Trophoblast cell (in vitro differentiated cells and primary cell): ENCODE data around the gene USB1.
A peak's percentile ranks its signal among the peaks of the same experiment; 100 is the strongest.

Experiments used
- DNase-seq, 2 donors: peaks; one replicate each; pipeline ENCODE4 v3.0.0-alpha.2; 2016
- H2AFZ ChIP-seq: 2 replicates; pipeline ENCODE4 v1.6.1; 2013; ENCODE audit warnings: low read length, moderate library complexity, mild to moderate bottlenecking; ENCODE audit not compliant: insufficient read depth, poor library complexity
- H2AK5ac ChIP-seq: 2 replicates; pipeline ENCODE4 v1.6.1; 2013; ENCODE audit warnings: mild to moderate bottlenecking, low read length
- H2BK120ac ChIP-seq: 2 replicates; pipeline ENCODE4 v1.6.1; 2013; ENCODE audit warnings: low read length, mild to moderate bottlenecking, moderate library complexity; ENCODE audit not compliant: insufficient read depth, poor library complexity
- H2BK12ac ChIP-seq: 2 replicates; pipeline ENCODE4 v1.6.1; 2013; ENCODE audit warnings: mild to moderate bottlenecking, low read length, moderate library complexity
- H2BK5ac ChIP-seq: 2 replicates; pipeline ENCODE4 v1.6.1; 2013; ENCODE audit warnings: low read length, low read depth, moderate library complexity, mild to moderate bottlenecking; ENCODE audit not compliant: poor library complexity
- H3K14ac ChIP-seq: 2 replicates; pipeline ENCODE4 v1.6.1; 2013; ENCODE audit warnings: mild to moderate bottlenecking, low read length
- H3K18ac ChIP-seq: 2 replicates; pipeline ENCODE4 v1.6.1; 2013; ENCODE audit warnings: mild to moderate bottlenecking, low read length
- H3K23ac ChIP-seq: 2 replicates; pipeline ENCODE4 v1.6.1; 2013; ENCODE audit warnings: low read length
- H3K27ac ChIP-seq: 2 replicates; pipeline ENCODE4 v1.5.1; 2013; ENCODE audit warnings: low read depth, mild to moderate bottlenecking, inconsistent platforms, low read length, moderate library complexity
- H3K27me3 ChIP-seq: 2 replicates; pipeline ENCODE4 v1.6.1; 2013; ENCODE audit warnings: inconsistent platforms, mild to moderate bottlenecking, low read length, moderate library complexity; ENCODE audit not compliant: insufficient read depth
- H3K36me3 ChIP-seq, 2 experiments: 1 replicate in 1 of 2; 2 replicates in 1 of 2; pipeline ENCODE4 v1.6.1; 2013; ENCODE audit warnings: low read length in 2 of 2, mild to moderate bottlenecking in 2 of 2, moderate library complexity in 1 of 2; ENCODE audit not compliant: insufficient read depth in 2 of 2, control insufficient read depth in 1 of 2
- H3K4ac ChIP-seq: 2 replicates; pipeline ENCODE4 v1.6.1; 2013; ENCODE audit warnings: low read depth, mild to moderate bottlenecking, low read length, moderate library complexity
- H3K4me1 ChIP-seq, 2 experiments: 1 replicate in 1 of 2; 2 replicates in 1 of 2; pipeline ENCODE4 v1.6.1; 2013; ENCODE audit warnings: low read length in 2 of 2, mild to moderate bottlenecking in 2 of 2, moderate library complexity in 1 of 2; ENCODE audit not compliant: insufficient read depth in 2 of 2, control insufficient read depth in 1 of 2
- H3K4me2 ChIP-seq: 2 replicates; pipeline ENCODE4 v1.6.1; 2013; ENCODE audit warnings: inconsistent platforms, mild to moderate bottlenecking, low read length, moderate library complexity
- H3K4me3 ChIP-seq: 2 replicates; pipeline ENCODE4 v1.5.1; 2013; ENCODE audit warnings: mild to moderate bottlenecking, low read depth, low read length, inconsistent platforms
- H3K79me1 ChIP-seq: one replicate; pipeline ENCODE4 v1.6.1; 2013; ENCODE audit warnings: low read length
- H3K79me2 ChIP-seq: 2 replicates; pipeline ENCODE4 v1.6.1; 2013; ENCODE audit warnings: low read length, mild to moderate bottlenecking; ENCODE audit not compliant: control insufficient read depth, insufficient read depth, poor library complexity
- H3K9ac ChIP-seq: 2 replicates; pipeline ENCODE4 v1.6.1; 2013; ENCODE audit warnings: mild to moderate bottlenecking, low read length
- H3K9me3 ChIP-seq: 2 replicates; pipeline ENCODE4 v1.6.1; 2013; ENCODE audit warnings: low read depth, mild to moderate bottlenecking, control low read depth, inconsistent platforms, low read length; ENCODE audit not compliant: insufficient read depth
- H4K12ac ChIP-seq: 2 replicates; pipeline ENCODE4 v1.6.1; 2013; ENCODE audit warnings: low read depth, mild to moderate bottlenecking, low read length, moderate library complexity
- H4K8ac ChIP-seq: 2 replicates; pipeline ENCODE4 v1.6.1; 2013; ENCODE audit warnings: low read depth, mild to moderate bottlenecking, low read length, moderate library complexity
- H4K91ac ChIP-seq: one replicate; pipeline ENCODE4 v1.6.1; 2013; ENCODE audit warnings: low read depth, mild to moderate bottlenecking, low read length, moderate library complexity
- WGBS: extraction: QIAGEN DNeasy Blood & Tissue Kit; methylation state at CpG from one replicate; pipeline ENCODE4 v1.1.7; 2013; ENCODE audit warnings: missing lambda C conversion rate; ENCODE audit not compliant: insufficient read length, insufficient coverage; ENCODE audit errors: extremely low coverage; 5-methylcytosine and 5-hydroxymethylcytosine counted together

The USB1 gene

GRCh38 chr16:57992084-57992483 is 9.1 kb upstream of the USB1 start:
- Histone ChIP-seq H3K4me2 (no peak overlapping the region), H4K12ac (no peak overlapping the region), H3K27me3 (no peaks in the 10 kb centered on the region), H2BK12ac (peak overlapping the region; percentile 32), H3K27ac (no peak overlapping the region), H3K4me3 (no peak overlapping the region), H4K91ac (peak overlapping the region; percentile 17), H2BK120ac (peak overlapping the region; percentile 21), H3K79me2 (peaks cover 2% of the 10 kb centered on the region), H2BK5ac (no peak overlapping the region), H3K79me1 (peaks cover 8% of the 10 kb centered on the region), H2AFZ (no peak overlapping the region), H3K4me1 (peaks cover 21 to 28% of the 10 kb centered on the region in 2 experiments), H3K4ac (no peak overlapping the region), H3K14ac (no peak overlapping the region), H3K18ac (no peak overlapping the region), H3K36me3 (peaks cover 11 to 21% of the 10 kb centered on the region in 2 experiments), H3K23ac (no peak overlapping the region), H2AK5ac (no peak overlapping the region), H3K9me3 (peaks cover 1% of the 10 kb centered on the region), H4K8ac (no peak overlapping the region), H3K9ac (no peak overlapping the region)
- no peak for DNase-seq
- no CpG with 5 or more reads among the region's 6 CpGs for WGBS

GRCh38 chr16:57993438-57993837 is 7.8 kb upstream of the USB1 start:
- H3K79me2 ChIP-seq: peaks cover 2% of the 10 kb centered on the region
- H4K91ac ChIP-seq: peak overlapping the region; percentile 76
- H3K18ac ChIP-seq: peak overlapping the region; percentile 36
- no peak overlapping the region for H3K4me2 ChIP-seq
- no peak overlapping the region for H3K9ac ChIP-seq
- H4K12ac ChIP-seq: peak overlapping the region; percentile 6
- H3K27me3 ChIP-seq: no peaks in the 10 kb centered on the region
- H2AFZ ChIP-seq: peak overlapping the region; percentile 9
- peaks cover 24 to 33% of the 10 kb centered on the region in 2 experiments for H3K4me1 ChIP-seq
- peak overlapping the region; percentile 72 for H3K14ac ChIP-seq
- no CpG with 5 or more reads among the region's 8 CpGs for WGBS
- H3K4ac ChIP-seq: no peak overlapping the region
- H4K8ac ChIP-seq: peak overlapping the region; percentile 44
- H3K27ac ChIP-seq: peak overlapping the region; percentile 70
- peaks cover 17 to 31% of the 10 kb centered on the region in 2 experiments for H3K36me3 ChIP-seq
- H2AK5ac ChIP-seq: peak overlapping the region; percentile 57
- H3K9me3 ChIP-seq: no peaks in the 10 kb centered on the region
- peak overlapping the region; percentile 37 for H2BK120ac ChIP-seq
- H3K23ac ChIP-seq: no peak overlapping the region
- DNase-seq: no peak
- H3K4me3 ChIP-seq: no peak overlapping the region
- peaks cover 8% of the 10 kb centered on the region for H3K79me1 ChIP-seq
- peak overlapping the region; percentile 30 for H2BK12ac ChIP-seq
- peak overlapping the region; percentile 60 for H2BK5ac ChIP-seq

GRCh38 chr16:57993897-57994296 is 7.3 kb upstream of the USB1 start:
- Histone ChIP-seq H3K9ac (no peak overlapping the region), H3K27ac (no peak overlapping the region), H3K79me1 (peaks cover 8% of the 10 kb centered on the region), H3K36me3 (peaks cover 17 to 31% of the 10 kb centered on the region in 2 experiments), H4K12ac (no peak overlapping the region), H3K4me1 (peaks cover 24 to 36% of the 10 kb centered on the region in 2 experiments), H3K23ac (no peak overlapping the region), H2BK120ac (peak overlapping the region; percentile 27), H4K91ac (peak overlapping the region; percentile 76), H2BK5ac (no peak overlapping the region), H3K4me2 (no peak overlapping the region), H3K18ac (peak overlapping the region; percentile 7), H3K14ac (no peak overlapping the region), H2BK12ac (peak overlapping the region; percentile 2), H3K9me3 (no peaks in the 10 kb centered on the region), H4K8ac (no peak overlapping the region), H3K79me2 (peaks cover 2% of the 10 kb centered on the region), H3K4ac (no peak overlapping the region), H3K4me3 (no peak overlapping the region), H2AFZ (no peak overlapping the region), H2AK5ac (peak overlapping the region; percentile 24), H3K27me3 (no peaks in the 10 kb centered on the region)
- no CpG with 5 or more reads among the region's 5 CpGs for WGBS
- no peak for DNase-seq

GRCh38 chr16:57994361-57994760 is 6.8 kb upstream of the USB1 start:
- Histone ChIP-seq H3K9ac (no peak overlapping the region), H4K8ac (no peak overlapping the region), H2BK12ac (no peak overlapping the region), H3K79me2 (peaks cover 2% of the 10 kb centered on the region), H2AFZ (no peak overlapping the region), H4K91ac (no peak overlapping the region), H3K9me3 (no peaks in the 10 kb centered on the region), H3K27ac (no peak overlapping the region), H2BK120ac (peak overlapping the region; percentile 27), H3K4me3 (no peak overlapping the region), H3K36me3 (peaks cover 17 to 31% of the 10 kb centered on the region in 2 experiments), H3K79me1 (peaks cover 8% of the 10 kb centered on the region), H3K14ac (no peak overlapping the region), H3K4me2 (no peak overlapping the region), H3K4ac (no peak overlapping the region), H3K23ac (no peak overlapping the region), H3K18ac (no peak overlapping the region), H4K12ac (no peak overlapping the region), H2BK5ac (no peak overlapping the region), H3K4me1 (peaks cover 24 to 38% of the 10 kb centered on the region in 2 experiments), H3K27me3 (no peaks in the 10 kb centered on the region), H2AK5ac (no peak overlapping the region)
- WGBS: no CpG with 5 or more reads among the region's 4 CpGs
- DNase-seq: no peak
